ENCODE results near the gene WWC1.
"Not testable (repeated sequence)": the region's sequence is repeated elsewhere in the genome, so short reads cannot be mapped to it uniquely, and the experiment has no call there.

Gene WWC1

DNA sequence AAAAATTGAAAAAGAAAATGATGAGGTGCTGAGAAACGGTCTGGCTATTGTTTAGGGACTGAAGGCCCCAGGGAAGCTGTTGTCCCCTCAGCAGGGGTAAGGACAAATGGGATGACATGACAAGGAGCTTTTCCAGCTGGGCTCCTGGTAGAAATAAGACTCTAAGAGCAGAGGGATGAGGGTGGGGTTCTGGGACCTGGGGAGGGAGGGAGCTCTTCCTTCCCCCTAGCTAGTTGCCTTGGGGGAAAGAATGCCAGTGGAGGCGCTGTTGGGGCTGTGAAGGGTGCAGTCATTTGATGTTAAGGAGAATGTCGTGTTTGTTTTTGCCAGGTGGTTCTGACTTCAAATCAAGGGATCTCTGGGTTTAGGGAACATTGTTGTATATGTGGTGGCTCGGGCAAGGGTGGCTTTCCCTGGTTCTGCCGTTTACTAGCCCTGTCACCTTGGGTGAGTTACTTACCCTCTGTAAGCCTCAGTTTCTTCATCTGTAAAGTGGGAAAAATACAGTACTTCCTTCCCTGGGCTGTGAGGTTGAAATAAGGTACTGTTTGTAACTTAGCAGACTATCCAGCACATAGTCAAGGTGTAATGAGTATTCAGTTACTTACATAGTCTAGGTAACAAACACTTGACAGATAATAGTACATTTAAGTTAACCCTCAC lies 47.8 kb downstream of the WWC1 start:
- no peak for DNase-seq

DNA sequence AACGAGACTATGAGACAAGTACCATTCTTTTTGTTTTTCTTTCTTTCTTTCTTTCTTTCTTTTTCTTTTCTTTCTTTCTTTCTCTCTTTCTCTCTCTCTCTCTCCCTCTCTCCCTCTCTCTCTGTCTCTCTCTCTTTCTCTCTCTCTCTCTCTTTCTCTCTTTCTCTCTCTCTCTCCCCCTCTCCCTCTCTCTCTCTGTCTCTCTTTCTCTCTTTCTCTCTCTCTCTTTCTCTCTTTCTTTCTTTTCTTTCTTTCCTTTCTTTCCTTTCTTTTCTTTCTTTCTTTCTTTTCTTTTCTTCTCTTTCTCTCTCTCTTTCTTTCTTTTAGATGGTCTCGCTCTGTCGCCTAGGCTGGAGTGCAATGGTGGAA lies 48.3 kb downstream of the WWC1 start:
- DNase-seq, result not testable (repeated sequence)

DNA sequence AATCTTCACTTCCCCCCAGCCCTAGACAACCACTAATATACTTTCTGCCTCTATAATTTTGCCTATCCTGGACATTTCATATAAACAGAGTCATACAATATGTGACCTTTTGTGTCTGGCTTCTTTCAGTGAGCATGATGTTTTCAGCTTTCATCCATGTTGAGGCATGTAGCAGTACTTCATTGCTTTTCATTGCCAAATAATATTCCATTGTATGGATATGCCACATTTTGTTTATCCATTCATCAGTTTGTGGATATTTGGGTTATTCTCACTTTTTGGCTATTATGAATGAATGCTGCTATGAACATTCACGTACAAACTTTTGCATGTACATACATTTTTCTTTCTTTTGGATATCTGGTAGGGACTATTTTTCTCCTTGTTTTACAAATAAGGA lies 49.0 kb downstream of the WWC1 start:
- no peak for DNase-seq

DNA sequence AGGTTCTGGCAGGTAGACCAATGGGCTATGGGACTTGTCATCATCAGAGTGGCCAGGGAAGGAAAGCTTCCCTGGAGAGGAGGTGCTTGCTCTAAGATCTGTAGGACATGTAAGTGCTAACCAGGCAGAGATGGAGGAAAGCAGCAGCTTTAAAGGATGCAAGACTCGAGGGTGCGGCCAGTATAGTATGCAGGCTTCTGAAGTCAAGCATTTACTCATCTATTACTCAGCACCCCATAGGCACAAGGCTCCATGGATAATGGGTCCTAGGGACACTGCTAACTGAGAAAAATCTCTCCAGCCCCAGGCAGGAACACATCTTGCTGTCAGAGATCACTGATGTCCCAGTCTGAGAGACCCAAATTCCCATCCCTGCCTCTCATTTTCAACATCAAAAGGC lies 49.7 kb downstream of the WWC1 start:
- no peak for DNase-seq

DNA sequence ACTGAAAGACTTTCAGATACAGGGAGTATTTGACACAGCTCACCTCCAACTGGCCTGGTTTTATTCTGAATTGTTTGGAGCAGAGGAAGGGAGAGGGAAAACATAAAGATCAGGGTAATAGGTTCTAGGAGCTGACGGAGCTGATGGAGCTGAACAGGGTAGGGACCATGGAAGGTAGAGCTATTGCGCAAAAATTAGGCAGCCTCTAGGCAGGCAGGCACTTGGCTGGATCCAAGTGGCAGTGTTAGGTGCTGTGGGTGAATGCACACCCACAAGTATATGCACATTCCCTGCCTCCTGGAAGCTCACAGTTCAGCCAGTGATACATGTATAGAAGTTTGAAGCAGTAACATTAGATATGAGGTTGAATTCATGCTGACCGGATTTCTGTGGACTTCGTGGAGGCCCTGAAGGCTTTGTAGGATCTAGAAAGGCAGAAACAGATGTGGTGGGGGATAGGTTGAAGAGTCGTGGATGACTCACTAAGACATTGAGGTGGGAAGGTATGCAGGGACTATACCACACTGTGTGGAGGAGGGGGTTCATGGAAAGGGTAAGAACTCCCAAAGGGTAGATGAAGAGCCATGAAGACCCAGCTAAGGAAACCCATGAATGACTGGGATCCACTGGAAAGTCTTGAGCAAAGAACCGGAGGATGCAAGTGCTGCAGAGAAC lies 50.8 kb downstream of the WWC1 start:
- DNase-seq, result no peak

DNA sequence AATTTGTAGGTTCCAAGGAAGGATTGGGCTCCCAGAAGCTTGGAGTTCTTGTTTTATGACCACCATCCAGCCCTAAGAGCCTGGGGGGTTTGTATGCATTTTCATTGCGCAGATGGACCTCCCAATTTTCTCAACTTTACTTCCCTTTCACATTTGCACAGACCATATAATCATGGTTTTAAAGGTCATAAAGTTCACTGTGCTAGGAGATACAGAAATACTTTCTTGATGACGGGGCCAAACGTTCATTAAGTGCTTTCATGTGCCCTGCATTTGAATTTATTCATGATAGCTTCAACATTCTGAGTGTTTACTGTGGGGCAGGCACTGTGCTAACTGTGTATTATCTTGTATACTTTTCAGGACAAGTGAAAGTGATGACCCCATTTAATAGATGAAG lies 51.5 kb downstream of the WWC1 start:
- no peak for DNase-seq

DNA sequence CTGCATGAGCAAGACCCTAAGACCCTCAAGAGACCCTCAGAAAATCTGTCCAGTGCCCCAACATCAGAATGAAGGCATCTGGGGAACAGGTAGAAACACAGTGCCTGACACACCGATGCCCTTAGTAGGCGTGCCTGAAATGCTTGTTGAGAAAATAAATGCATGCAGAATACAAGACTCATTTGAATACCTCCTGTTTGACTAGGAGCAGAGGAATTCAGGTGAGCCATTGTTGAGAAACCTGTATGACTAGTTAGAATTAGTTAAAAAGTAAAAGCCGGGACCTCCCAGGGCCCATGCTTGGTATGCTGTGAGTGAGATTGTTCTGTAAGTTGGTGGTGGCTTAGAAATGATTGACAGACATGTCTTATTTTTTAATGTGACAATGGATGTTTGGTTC lies 55.0 kb downstream of the WWC1 start:
- DNase-seq, result no peak

DNA sequence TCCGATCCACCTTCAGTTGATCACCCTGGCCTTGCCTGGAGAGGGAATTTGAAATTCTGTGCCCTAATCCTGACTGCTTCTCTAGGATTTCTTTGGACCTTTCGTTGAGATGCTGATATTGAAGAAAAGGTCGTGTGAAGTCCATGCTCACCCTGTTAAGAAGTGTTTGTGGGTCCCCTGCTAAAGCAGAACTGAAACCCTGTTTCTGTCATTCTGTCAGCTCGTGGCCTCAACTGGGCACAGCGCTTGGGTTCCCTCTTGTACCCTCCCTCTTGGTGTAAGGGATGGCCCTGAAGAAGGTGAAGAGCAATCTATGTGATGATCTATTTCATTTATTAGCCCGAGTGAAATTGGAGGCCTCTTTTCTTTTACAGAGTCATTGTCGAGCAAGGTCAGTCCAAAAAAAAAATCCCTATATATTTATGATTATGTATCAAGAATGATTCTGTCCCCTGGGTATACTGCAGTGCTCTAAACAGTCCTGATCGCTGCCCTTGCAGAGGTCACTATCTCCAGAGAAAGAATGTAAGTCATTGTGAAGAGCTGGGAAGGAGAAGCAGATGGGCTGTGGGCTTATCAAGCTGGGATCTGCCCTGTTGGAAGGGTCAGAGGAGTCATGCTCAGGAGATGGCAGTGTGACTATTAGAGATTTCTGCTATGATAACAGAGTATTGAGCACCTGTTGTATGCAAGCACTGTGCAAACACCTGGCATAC lies 56.1 kb downstream of the WWC1 start:
- DNase-seq, result no peak

DNA sequence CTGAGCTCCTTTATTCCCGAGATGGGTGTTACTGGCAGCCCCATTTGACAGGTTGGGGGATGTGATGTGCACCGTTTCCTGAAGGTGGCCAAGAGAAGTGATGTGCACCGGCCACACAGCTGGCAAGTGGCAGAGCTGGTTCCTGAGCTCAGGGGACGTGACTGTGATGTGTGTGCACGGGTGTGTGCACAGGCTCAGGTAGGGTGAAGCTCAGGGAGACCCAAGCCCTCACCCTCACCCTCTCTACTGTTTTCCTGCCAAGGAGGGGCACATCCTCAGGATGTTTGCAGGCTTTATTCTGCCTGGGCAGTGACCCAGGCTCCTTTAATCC lies 56.6 kb downstream of the WWC1 start:
- no peak for DNase-seq

DNA sequence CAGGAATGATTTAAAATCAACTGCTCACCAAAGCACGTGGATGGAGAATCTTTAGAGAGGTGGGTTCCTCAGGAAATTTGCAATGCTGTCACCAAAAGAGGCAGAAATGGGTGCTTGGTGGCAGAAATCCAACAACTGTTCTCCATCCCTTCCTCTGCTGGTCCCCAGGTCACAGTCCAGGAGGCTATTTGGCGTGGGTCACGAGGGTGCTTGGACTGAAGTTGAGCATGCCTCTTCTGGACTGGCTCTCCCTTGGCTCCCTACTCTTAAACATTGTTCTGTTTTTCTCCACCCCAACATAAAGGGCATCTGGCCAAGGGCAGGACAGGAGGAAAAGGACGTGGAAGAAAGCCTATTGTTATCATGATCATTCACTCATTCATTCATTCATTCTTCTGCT lies 58.9 kb downstream of the WWC1 start:
- no peak for DNase-seq

DNA sequence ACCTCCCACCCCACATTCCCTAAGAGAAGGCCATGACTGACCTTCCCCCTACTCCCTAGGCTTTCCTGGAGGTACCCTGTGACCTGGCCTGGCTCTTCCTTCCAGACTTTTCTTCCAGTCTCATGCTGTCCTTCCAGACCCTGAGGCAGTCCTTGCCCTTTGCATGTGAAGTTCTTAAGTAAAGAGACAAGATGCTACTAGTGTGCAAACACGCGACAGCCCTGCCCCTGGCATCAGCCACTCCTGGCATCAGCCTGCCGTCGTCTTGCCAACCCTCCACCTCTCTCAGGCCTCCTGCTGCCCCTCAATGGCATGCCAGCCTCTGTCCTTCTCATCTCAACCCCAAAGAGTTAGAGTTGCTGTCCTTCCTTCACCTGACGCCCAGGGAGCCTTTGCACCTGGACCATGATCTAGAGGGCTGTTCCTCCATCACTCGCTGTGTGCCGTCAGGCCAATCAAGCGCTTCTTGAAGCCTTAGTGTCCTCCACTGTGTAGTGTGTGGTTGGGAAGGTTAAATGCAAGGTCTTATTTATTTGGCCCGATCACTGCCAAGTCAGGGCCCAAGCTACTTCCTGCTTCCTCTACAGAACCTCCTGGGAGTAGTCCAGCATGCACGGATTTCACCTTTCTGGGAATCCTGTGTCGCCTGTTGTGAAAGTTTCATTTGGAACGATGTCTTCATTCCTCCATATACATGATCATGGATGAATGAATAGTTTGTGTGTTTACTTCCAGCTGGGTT lies 61.9 kb downstream of the WWC1 start:
- no peak for DNase-seq

DNA sequence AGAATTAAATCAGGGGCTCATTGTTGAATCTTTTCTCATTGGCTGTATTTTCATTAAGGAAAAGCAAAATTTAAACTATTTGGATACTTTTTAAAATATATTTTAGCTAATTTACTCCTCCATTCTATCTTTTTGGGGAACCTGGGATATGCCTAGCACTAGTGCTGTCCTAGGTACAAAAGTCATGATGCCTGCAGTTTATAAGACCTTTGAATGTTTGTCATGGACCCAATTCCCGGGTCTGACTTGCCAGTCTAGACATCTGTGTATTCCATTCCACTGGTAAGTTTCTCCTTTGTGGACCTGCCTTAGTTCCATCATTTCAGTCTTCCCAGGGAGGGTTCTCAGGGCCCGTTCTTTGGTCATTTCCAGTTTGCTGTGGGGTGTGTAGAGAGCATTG lies 63.0 kb downstream of the WWC1 start:
- DNase-seq, result no peak

DNA sequence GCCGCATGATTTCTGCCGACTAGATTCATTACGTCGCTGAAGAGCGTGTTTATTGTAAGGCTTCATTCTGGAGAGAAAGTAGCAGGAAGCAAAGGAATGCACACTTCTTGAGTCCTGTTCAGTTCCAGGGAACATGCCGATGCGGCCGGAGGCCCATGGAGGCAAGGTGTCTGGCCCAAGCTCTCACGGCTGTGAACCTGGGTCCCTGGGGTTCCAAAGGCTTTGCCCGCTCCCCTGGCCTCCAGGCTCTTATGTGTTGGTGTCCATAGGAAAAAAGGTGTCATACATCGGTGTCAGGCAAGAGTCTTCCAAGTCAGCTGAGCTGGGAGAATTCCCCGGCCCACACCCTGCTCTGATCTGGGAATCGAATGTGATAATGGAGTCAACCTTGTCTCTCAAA lies 64.7 kb downstream of the WWC1 start:
- DNase-seq, result no peak

DNA sequence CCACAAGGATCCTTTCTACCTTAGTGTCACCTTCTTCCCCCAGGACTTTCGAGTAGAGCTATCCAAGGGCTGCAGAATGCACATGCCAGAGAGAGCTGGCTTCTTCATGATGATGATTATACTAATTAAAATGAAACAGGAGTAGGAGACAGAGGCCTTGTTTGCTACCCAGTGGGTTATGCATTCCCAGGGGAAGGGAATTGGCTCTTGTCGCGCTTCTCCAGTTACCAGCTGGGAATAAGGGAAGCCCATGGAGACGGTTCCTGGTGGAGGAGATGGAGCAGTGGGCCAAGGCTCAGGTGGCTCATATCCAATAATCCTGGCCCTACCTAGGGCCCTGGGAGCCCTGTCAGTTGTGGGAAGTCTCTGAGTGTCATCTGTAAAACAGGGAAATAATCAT lies 65.1 kb downstream of the WWC1 start:
- DNase-seq, result no peak

DNA sequence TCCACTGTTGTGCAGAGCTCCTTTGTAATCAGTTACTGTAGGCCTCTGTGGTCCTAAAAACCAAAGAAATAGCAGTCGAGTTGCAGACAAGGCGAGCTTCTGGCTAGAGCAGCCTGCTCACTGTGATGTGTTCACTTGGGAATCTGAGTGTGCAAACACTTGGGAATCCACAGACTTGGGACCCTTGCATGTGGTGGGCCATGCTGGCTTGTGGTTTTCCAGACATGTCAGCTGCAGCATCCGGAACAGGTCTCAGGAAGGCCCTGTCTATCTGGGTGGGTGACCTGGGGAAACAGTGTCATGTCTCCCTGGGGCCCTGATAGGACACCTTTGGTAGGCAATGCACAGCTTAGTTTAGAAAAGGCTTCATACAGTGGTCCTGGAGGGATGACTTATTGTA lies 66.4 kb downstream of the WWC1 start:
- DNase-seq, result no peak

DNA sequence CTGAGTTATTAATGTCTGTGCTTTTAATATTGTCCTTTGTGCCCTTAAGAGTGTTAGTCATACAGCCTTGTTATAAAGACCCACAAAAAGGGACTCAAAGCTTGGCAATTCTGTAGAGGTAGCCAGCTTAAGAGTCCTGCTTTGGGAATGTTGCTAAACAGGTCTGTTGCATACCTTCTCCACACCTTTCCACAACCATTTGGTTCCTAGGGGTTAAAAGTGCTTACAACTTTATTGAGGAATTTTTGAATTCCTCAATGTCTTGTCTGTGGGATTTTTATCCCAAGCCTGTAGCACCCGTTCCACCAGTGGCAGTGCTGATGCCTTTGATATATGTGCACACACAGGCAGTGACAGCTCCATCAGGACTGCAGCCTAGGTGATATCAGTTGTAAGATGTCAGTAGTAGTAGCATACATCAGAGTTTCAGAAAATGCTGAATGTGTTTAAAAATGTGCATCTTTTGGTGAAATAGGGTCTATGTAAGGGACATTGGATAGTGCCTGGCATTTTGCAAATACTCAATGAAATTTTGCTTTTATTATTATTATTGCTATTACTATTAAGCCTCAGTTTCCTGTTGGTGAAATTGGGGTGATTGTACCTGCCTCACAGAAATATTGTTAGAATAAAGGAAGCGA lies 68.5 kb downstream of the WWC1 start:
- DNase-seq, result no peak

DNA sequence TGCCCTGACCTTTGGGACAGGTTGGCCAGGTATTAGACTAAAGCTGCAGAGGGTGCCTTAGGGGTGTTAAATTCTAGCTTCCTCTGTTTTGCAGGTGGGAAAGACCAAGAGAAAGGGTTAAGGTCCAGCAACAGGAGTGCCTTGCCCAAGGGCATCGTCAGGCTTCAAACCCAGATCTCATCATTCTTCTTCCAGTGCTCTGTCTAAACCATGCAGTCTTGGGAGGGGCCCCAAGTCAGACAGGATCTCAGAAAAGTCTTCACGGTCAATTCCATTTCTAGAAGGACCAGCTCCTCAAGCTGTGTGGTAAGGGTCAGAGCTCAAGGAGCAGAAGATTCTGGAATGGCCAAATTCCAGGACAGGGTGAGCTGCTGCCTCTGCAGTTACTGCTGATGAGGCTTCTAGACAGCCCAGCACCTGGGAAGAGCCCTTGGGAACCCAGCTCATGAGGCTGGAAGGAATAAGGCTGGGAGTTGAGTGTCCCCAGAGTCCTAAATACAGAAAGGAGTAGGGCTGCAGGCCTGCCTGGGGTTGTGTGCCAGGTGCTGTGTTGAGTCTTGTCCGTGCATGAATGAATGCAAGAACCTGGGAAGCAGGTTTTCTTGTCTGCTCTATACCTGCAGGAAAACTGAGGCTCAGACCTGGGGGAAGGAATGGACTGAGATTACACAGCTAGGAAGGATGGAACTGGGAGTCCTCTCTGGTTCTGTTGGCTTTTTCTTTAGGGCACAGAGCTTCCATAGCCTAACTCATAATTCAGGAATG lies 69.3 kb downstream of the WWC1 start:
- DNase-seq, result no peak

DNA sequence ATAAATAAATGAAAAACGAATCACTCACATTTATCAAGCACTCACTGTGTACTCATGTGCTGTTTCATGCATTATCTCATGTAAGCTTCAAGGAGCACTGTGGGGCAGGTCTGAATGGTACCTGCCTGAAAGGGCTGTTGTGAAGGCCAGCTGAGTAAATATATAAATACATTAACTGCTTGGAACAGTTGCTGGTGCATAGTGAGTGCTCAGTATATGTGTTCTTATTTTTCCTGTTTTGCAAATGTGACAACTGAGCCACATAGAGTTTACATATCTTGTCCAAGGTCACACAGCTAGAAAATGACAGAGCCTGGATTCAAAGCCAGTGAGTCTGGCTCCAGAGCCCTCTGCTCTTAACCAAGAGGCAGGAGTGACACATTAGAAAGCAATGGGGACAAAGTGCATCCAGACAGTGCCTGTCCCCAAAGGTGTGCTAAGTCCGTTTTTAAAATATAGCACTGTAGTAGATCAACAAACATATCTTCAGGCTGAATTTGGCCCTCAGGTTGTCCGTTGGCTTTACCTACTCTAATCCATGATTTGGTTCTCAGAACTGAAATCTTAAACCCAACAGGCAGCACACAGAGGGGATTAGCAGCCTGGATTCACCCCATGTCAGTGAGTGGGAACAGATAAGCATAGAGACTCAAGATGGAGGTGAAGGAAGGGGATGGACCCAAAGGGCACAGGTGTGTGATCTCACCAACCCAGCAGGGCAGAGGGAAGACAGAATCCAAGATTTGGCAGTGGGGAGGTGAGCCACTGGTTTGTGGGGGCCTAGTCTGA lies 70.8 kb downstream of the WWC1 start:
- no peak for DNase-seq

DNA sequence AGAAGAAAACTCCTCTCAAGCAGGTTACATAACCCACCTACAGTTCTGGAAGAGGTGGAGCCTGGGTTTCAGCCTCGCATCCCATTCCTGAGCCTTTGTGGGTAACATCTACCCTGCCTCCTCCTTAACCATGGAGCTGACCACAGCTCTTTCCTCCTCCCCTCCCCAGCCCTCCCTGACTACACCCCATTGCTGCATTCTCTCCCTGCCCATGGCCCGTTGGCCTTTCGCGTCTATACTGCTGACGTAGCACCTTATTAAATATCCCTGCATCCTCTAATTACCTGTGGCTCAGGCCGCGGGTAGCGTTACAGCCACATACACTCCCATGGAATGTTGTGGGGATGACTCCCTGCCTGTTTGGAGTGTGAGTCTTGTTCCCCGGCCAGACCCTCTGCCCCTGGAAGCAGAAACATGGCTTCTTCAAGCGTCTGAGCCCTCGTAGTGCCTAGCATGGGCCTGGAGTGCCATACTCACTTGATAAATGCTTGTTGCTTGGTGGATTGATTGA lies 72.8 kb downstream of the WWC1 start:
- no peak for DNase-seq

DNA sequence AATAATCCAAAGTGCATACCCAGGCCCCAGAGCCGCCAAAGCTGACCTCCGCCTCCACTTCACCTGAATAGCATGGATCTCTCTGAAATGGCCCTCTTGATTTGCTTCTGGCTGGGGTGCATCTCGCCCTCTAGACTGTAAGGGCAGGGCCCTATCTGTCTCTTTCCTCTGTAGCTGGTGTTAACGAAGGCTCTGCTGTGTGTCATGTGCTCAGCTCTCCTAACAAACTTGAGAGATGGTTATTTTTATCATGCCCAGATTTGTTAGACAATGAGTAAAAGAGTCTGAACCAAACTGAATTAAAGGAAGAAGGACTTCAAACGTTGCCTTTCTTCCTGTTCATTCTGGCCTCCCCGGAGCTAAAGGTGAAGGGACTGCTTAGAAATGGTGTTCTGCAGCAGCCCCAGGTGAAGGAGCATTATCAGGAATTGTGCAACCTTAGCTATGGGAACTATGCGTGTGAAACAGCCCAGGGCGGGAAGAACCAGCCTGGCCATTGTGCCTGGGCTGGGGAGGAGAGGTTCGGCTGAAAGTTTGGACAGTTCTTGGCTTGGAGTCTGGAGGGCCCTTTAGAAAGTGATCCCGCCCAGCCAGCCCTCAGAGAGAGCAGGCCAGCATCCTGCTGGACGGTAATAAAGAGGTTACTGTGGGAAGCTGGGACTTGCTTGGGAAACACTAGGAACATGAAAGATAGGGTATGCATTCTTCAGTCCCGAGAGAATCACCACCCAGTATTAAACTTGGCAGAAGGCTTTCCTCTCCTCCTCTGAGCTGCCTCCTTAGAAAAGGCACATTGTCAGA lies 73.5 kb downstream of the WWC1 start:
- DNase-seq, result no peak
